GM12872 (cell line): ENCODE results near the gene MAGEB1.

Experiments
- CTCF ChIP-seq: IDR thresholded peaks from 3 replicates; pipeline ENCODE4 v1.5.1; 2011; ENCODE audit warnings: low read depth, mild to moderate bottlenecking, low read length, moderate library complexity; ENCODE audit not compliant: insufficient read depth

Gene MAGEB1

GRCh38 chrX:30301208-30301607 is 54.3 kb downstream of the MAGEB1 start:
- TF ChIP-seq CTCF, result no peak
